CD4-positive, alpha-beta T cell treated with Interleukin-10 for 1 hour (primary cell): Measurements from ENCODE around the gene LDLRAP1.
A peak's percentile ranks its signal among the peaks of the same experiment; 100 is the strongest.

Experiments used
- DNase-seq: peaks from one replicate; pipeline ENCODE4 v3.0.0-alpha.2; 2020

Gene LDLRAP1

DNA sequence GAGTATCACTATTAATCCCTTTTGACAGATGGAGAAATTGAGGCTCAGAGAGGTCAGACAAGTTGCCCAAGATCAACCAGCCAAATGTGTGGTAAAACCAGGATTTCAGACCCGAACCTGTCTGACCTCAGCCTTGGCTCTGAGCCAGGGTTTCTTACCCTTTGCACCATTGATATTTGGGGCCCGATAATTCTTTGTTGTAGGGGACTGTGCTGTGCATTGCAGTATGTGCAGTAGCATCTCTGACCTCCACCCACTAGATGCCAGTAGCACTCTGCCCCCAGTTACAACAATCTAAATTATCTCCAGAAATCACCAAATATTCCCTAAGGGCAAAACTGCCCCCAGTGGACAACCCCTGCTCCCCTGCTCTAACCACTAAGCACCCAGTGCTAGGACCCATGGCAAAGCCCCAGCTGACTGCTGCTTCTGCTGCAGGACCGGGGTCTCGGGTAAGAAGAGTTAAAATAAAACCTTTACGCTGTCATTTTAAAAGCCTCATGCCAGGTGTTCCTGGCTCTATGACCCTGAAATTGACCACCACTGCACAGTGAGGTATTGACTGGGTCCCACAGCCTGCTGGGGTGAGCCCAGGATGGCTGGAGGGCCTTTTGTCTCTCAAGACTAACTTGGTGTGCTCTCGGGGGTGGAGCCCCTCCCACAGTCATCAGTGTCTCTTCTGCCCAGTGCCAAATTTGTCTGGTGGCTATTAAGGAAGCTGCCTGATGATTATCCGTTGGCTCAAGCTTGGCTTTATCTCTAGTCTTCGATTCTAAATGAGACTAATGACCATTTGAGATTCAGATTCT lies 67.6 kb downstream of the LDLRAP1 start:
- DNase-seq, result peak; percentile 40

DNA sequence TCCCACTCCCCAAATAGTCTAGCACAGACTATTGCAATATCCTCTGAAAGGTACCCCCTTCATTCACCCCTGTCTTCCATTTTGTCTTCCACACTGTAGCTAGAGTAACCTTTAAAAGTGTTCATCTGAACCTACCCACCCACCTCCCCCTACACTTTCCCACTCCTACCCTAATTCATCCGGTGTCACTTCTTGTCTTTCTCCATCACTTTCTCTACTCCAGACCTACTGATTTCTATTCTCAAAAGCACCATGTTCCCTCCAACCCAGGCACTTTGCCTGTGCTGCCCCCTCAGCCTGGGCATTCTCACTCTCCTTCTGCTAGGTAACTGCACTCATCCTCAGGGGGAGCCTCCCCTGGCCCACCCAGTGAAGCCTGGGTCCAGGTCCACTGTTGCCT lies 68.4 kb downstream of the LDLRAP1 start:
- no peak for DNase-seq

GRCh38 chr1:25612421-25612820 lies 69.0 kb downstream of the LDLRAP1 start:
- no peak for DNase-seq

GRCh38 chr1:25613091-25613490 lies 69.7 kb downstream of the LDLRAP1 start:
- DNase-seq, result no peak

DNA sequence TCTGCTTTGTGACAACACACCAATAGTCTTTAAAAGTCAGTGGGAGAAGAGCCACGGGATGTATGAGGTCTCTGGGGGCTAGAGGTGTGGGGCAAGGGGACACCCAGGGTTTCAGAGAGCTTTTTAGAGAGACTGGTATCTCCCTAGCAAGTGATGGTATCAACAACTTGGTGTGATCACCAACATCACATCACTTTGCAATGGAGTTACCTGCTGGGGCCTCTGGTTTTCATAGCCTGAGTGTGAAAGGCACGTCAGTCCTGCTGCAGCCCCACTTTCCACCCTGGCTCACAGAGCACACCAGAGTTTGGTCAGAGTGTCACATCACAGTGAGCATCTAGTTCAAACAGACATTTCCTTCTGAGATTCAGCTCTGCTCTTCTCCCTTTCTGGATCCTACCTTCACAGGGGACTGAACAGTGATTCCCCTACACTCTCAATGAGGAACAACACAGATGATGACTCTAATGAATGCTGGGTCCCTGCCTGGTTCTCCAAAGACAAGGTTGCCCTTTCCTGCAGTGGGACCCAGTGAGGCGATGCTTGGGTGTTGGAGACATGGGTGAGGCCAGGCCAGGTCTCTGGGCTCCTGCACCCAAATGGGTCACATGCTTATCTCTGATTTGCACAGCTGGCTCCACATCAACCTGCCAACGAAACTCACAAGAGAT lies 71.2 kb downstream of the LDLRAP1 start:
- no peak for DNase-seq

- no peak for DNase-seq
These were observed 71.8 kb downstream of the LDLRAP1 start for GRCh38 chr1:25615172-25615541.

DNA sequence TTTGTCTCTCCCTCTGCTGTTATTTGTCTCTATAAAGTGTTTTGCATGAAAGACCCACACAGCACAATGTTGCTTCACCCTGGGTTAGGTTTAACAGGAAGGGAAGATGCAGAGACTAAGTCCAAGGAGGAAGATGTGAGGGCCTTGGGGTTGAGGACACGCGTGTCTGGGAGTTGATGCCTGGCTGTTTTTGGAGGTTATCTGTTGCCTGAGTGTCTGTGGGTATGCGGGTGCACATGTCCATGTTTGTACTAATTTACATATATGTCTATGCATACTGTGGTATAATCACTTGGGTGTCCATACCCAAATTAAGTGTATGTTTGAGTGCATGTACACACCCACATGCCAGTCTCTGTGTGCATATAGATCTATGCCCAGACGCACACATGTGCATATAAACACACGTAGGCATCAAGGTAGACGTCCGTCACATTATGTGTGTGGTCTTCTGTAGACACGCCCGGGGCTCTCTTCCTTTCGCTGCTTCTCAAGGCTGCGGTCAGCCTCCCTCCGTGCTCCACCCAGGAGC lies 72.2 kb downstream of the LDLRAP1 start:
- peak; percentile 17 for DNase-seq

GRCh38 chr1:25616095-25616986 lies 72.9 kb downstream of the LDLRAP1 start, which contains the start of gene MAN1C1:
Gene MAN1C1, plus strand, starts transcription at chr1:25616791. Its CDS starts 1,007 bp downstream, at chr1:25617798.
- DNase-seq, result peak; percentile 91

- DNase-seq, result peak; percentile 42
These were observed 73.7 kb downstream of the LDLRAP1 start for GRCh38 chr1:25616987-25617624.

- no peak for DNase-seq
These were observed 74.4 kb downstream of the LDLRAP1 start for GRCh38 chr1:25617625-25618432.

DNA sequence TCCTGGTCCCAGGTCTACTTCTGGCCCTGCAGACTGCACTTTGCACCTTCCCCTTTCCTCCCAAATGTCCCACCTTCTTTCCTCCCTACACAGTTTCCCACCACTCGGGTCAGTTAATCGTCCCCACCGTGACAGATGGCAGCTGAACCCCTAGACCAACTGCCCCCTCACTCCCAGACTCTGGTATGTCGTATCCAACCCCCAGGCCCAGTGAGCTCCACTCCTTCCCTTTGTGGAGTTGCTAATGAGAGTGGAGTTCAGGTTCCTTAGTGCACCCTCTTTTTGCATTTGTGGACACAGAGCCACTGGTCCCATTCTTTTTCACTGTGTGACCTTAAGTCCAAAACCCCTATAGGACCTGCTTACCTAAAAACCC lies 75.0 kb downstream of the LDLRAP1 start:
- no peak for DNase-seq
